Progenitor cell of endocrine pancreas (in vitro differentiated cells): ENCODE results near the gene CALML5. TPM values are rescaled to one million over a fixed set of nuclear protein-coding genes. Genes with fewer than 3 reads are reported as not detected.

ENCODE experiments used
- DNase-seq: peaks from one replicate; pipeline ENCODE4 v3.0.0; 2021; ENCODE audit warnings: low spot score; ENCODE audit not compliant: unreplicated experiment
- H3K27ac Mint-ChIP-seq: 2 replicates; pipeline ENCODE4 v1.8.0; 2021; ENCODE audit warnings: mild to moderate bottlenecking, moderate library complexity, mixed read lengths
- H3K27me3 Mint-ChIP-seq: 2 replicates; pipeline ENCODE4 v1.8.0; 2021; ENCODE audit warnings: mixed read lengths
- H3K36me3 Mint-ChIP-seq: 2 replicates; pipeline ENCODE4 v1.8.0; 2022; ENCODE audit warnings: mixed read lengths; ENCODE audit not compliant: insufficient read depth
- H3K4me1 Mint-ChIP-seq: 2 replicates; pipeline ENCODE4 v1.8.0; 2021; ENCODE audit warnings: low read depth, mixed read lengths
- H3K4me3 Mint-ChIP-seq: 2 replicates; pipeline ENCODE4 v1.8.0; 2021; ENCODE audit warnings: low read depth, mild to moderate bottlenecking, moderate library complexity, mixed read lengths
- H3K9me3 Mint-ChIP-seq: 2 replicates; pipeline ENCODE4 v1.8.0; 2021; ENCODE audit warnings: low read depth, mixed read lengths
- total RNA-seq: library from RNA; stranded (reverse); gene quantifications from 2 replicates; pipeline ENCODE4 v1.2.1, GENCODE V29; 2021
- TF ChIP-seq, protein P1 (sequence below): fragments of 200-600 bp; sonication (generic); IDR thresholded peaks from one replicate; pipeline ENCODE4 v1.5.0; 2021; ENCODE audit warnings: antibody characterized with exemption, mild to moderate bottlenecking; ENCODE audit not compliant: unreplicated experiment

Gene CALML5
- total RNA-seq, 1 donor from 2014 or later, result not detected

DNA sequence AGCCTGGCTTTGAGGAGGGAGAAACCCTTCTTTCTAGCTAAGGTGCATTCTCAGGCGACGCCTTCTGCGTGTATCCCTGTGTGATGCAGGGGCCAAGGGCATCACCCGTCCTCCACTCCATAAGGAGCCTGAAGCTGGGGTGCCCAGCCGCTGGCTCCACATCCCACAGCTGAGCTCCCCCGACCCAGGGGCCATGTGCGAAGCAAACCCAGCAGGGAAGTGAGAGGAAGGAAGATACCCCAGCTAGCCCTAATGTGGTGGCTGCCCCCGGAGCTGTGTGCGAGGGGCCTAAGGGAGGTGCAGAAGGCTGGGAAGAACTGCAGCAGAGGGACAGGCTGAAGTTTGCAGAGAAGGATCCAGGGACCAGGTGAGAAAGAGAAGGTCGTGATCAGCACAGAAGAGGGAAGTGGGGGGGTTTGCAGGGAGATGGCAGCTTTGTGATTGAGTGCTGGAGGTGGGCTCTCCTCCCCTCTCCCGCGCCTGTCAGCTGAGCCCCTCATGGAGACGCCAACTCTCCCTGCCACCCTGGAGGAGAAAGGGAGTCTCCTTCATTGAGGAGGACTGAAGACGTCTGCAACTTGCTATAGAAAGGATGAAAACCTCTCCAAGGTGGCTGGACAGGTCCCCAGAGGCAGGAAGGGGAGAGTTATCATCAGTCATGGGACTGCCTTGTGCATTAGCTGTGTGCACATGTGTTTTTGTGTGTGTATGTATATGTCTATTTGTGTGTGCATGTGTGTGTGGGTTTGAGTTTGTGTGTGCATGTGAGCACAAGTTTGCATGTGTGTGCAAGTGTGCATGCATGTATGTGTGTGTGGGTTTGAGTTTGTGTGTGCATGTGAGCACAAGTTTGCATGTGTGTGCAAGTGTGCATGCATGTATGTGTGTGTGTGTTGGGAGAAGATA is 3.5 kb upstream of the CALML5 start:
- no peak overlapping the region for H3K27ac Mint-ChIP-seq

DNA sequence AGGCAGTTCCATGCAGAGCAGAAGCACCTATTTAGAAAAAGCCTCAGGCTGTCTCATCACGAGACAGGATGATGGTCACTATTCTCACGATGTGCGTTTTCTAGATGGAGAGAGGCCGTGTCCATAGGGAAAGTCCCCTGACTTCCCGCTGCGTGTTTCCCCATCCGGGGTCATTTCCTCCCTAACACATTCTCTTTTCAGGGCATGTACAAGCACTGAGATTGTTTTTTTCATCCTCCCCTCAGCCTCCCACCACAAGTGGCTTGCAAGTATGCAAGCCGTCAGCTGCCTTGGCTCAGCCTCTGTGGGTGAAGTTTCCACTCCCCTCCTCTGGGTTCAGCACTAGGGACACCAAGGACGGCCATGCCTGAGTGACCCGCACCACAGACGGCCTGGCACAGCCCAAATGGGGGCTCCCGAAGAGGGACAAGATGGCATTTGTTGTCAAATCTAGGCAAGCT is 2.7 kb upstream of the CALML5 start:
- Mint-ChIP-seq H3K4me1 (peaks cover 21% of the 10 kb centered on the region), H3K36me3 (no peaks in the 10 kb centered on the region), H3K4me3 (no peak overlapping the region), H3K9me3 (no peaks in the 10 kb centered on the region), H3K27ac (no peak overlapping the region), H3K27me3 (peaks cover 10% of the 10 kb centered on the region)
- TF ChIP-seq, protein P1, sequence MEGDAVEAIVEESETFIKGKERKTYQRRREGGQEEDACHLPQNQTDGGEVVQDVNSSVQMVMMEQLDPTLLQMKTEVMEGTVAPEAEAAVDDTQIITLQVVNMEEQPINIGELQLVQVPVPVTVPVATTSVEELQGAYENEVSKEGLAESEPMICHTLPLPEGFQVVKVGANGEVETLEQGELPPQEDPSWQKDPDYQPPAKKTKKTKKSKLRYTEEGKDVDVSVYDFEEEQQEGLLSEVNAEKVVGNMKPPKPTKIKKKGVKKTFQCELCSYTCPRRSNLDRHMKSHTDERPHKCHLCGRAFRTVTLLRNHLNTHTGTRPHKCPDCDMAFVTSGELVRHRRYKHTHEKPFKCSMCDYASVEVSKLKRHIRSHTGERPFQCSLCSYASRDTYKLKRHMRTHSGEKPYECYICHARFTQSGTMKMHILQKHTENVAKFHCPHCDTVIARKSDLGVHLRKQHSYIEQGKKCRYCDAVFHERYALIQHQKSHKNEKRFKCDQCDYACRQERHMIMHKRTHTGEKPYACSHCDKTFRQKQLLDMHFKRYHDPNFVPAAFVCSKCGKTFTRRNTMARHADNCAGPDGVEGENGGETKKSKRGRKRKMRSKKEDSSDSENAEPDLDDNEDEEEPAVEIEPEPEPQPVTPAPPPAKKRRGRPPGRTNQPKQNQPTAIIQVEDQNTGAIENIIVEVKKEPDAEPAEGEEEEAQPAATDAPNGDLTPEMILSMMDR, result no peak
- no peak for DNase-seq

More for the DNA sequence above, 3.5 kb upstream of the CALML5 start:
- no peak for DNase-seq
- Mint-ChIP-seq H3K4me1 (peaks cover 21% of the 10 kb centered on the region), H3K27me3 (peaks cover 10% of the 10 kb centered on the region), H3K4me3 (peak overlapping the region; percentile 14), H3K9me3 (no peaks in the 10 kb centered on the region), H3K36me3 (no peaks in the 10 kb centered on the region)
- TF ChIP-seq, protein P1, result no peak

DNA sequence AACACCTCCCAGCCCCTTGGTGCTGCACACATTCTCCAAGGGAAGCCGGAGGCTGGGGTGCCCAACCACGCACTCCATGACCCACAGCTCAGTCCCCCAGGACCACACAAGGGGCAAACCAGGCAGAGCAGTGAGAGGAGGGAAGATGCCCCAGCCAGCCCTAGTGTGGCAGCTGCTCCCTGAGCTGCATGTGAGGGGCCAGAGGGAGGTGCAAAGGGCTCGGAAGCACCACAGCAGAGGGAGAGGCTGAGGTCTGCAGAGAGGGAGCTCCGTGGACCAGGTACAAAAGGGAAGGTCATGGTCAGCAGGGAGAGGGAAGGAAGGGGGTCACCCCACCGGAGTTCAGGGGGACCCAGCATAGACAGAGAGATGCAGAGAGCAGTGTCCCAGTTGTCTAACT is 1.5 kb upstream of the CALML5 start:
- Mint-ChIP-seq H3K4me1 (peaks cover 26% of the 10 kb centered on the region), H3K9me3 (no peaks in the 10 kb centered on the region), H3K4me3 (no peak overlapping the region), H3K27me3 (peaks cover 10% of the 10 kb centered on the region), H3K27ac (peak overlapping the region; percentile 17), H3K36me3 (no peaks in the 10 kb centered on the region)
- TF ChIP-seq, protein P1, result no peak
- DNase-seq, result no peak

DNA sequence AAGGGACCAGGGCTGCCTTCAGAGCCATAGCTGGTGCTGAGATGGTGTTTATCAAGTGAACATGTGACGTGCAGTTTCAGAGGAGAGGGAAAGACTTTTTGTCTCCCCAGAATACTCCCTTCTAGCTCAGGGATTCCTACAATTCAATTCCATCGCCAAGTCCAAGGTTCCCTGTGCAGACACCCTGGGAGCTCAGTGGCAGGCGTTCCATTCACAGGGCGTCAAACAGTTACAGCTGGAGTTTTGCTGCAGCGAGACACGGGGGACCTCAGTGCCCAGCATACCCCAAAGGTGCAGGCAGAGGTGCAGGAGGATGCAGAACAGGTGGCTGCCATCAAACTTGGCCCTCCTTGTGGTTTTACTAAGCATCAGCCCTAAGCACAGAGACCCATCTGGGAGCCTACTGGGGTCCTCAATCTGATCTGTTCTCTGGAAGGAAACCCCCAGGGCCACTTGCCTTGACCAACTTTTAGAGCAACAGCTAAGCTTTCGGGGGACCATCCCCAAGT is 846 bp upstream of the CALML5 start:
- no peak for DNase-seq
- Mint-ChIP-seq H3K4me1 (peaks cover 32% of the 10 kb centered on the region), H3K4me3 (no peak overlapping the region), H3K36me3 (no peaks in the 10 kb centered on the region), H3K9me3 (no peaks in the 10 kb centered on the region), H3K27ac (no peak overlapping the region), H3K27me3 (peaks cover 10% of the 10 kb centered on the region)
- TF ChIP-seq, protein P1, result no peak

DNA sequence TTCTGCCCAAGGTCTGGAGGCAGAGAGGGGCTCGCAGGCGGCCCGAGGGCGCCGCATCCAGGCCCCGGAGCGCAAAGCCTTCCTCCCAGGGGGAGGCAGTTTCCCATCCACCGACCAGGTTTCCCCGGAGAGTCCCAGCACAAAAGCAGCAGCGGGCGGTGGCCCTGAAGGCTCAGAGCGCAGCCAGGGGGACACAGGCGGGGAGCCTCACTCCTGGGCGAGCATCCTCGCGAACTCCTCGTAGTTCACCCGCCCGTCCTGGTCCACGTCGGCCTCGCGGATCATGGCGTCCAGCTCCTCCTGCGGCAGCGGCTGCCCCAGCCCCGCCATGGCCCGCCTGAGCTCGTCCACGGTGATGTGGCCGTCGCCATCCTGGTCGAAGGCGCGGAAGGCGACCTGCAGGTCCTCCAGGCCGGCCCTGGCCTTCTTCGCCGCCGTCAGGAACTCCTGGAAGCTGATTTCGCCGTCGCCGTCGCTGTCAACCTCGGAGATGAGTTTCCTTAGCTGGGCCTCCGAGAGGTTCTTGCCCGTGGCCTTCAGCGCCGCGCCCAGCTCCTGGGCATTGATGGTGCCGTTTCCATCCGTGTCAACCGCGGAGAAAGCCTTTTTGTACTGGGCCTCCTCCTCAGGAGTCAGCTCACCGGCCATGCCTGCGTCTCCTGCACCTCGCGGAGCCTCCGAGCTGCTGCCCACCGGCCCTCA is 428 bp downstream of the CALML5 start:
- Mint-ChIP-seq H3K4me1 (peaks cover 34% of the 10 kb centered on the region), H3K9me3 (no peaks in the 10 kb centered on the region), H3K27me3 (peaks cover 10% of the 10 kb centered on the region), H3K36me3 (no peaks in the 10 kb centered on the region), H3K4me3 (no peak overlapping the region), H3K27ac (no peak overlapping the region)
- TF ChIP-seq, protein P1, result no peak
- DNase-seq, result no peak
